T-cell (primary cell): ENCODE results near the gene EXOC3L4. TPM values are rescaled to one million over a fixed set of nuclear protein-coding genes. Genes with fewer than 3 reads are reported as not detected.
A peak's percentile ranks its signal among the peaks of the same experiment; 100 is the strongest.

ENCODE experiments used
- ATAC-seq, 4 experiments: fragments of 200-7000 bp in 3 of 4; fragments of 150-1000 bp in 1 of 4; cut with Tn5 transposase; replicated peaks in 1 of 4; 1 replicate in 3 of 4; 2 replicates in 1 of 4; pipeline ENCODE4 v1.10.0; 2021; ENCODE audit warnings: moderate library complexity in 3 of 4, mild to moderate bottlenecking in 2 of 4, moderate number of reproducible peaks in 1 of 4
- CTCF ChIA-PET, 2 donors: fragments of 300-600 bp; sonication (Branson Sonifier 250); formaldehyde crosslinking; loops; one replicate each; lab custom pipeline; 2022; ENCODE audit warnings: antibody characterized with exemption in 2 of 2; lab: Charles Lee
- POLR2A ChIA-PET, 2 donors: fragments of 300-600 bp; sonication (Branson Sonifier 250); formaldehyde crosslinking; loops; one replicate each; lab custom pipeline; 2022; ENCODE audit warnings: antibody characterized with exemption in 2 of 2; lab: Charles Lee
- DNase-seq, 35 experiments: peaks; one replicate each; pipeline versions ENCODE4 v3.0.0 to v3.0.0-alpha.2; 2013 to 2023
- H3K27ac ChIP-seq: one replicate; pipeline ENCODE4 v1.5.1; 2013; ENCODE audit warnings: low read length
- H3K27me3 ChIP-seq, 2 experiments: replicated peaks in 1 of 2; 1 replicate in 1 of 2; 2 replicates in 1 of 2; pipeline versions ENCODE4 v1.6.1 to v1.7.0; 2013; ENCODE audit warnings: low read length in 1 of 2, mixed read lengths in 1 of 2; ENCODE audit not compliant: control insufficient read depth in 2 of 2, insufficient read depth in 2 of 2; ENCODE audit errors: extremely low read depth in 1 of 2
- H3K36me3 ChIP-seq, 2 donors: 1 replicate in 1 of 2; 2 replicates in 1 of 2; pipeline versions ENCODE4 v1.6.1 to v1.7.0; 2013; ENCODE audit warnings: low read length in 1 of 2; ENCODE audit not compliant: control insufficient read depth in 2 of 2, insufficient read depth in 1 of 2; ENCODE audit errors: extremely low read depth in 1 of 2
- H3K4me1 ChIP-seq, 2 experiments: 1 replicate in 1 of 2; 2 replicates in 1 of 2; pipeline versions ENCODE4 v1.6.1 to v1.7.0; 2013; ENCODE audit warnings: low read length in 2 of 2, mixed read lengths in 1 of 2; ENCODE audit not compliant: insufficient read depth in 2 of 2, control insufficient read depth in 1 of 2; ENCODE audit errors: extremely low read depth in 1 of 2
- H3K4me3 ChIP-seq, 2 donors: 1 replicate in 1 of 2; 2 replicates in 1 of 2; pipeline versions ENCODE4 v1.5.1 to v1.7.0; 2013; ENCODE audit warnings: mild to moderate bottlenecking in 2 of 2, low read length in 1 of 2, moderate library complexity in 1 of 2; ENCODE audit not compliant: control insufficient read depth in 1 of 2; ENCODE audit errors: extremely low read depth in 1 of 2
- H3K9me3 ChIP-seq: 2 replicates; pipeline ENCODE4 v1.7.0; 2013
- H3K27ac Mint-ChIP-seq, 2 donors: one replicate each; pipeline ENCODE4 v1.8.0; 2020 to 2021; ENCODE audit warnings: mild to moderate bottlenecking in 2 of 2, mixed read lengths in 2 of 2
- H3K27me3 Mint-ChIP-seq, 2 donors: one replicate each; pipeline ENCODE4 v1.8.0; 2021 to 2022; ENCODE audit warnings: mixed read lengths in 2 of 2
- H3K36me3 Mint-ChIP-seq: one replicate; pipeline ENCODE4 v1.8.0; 2021; ENCODE audit warnings: mixed read lengths
- H3K4me1 Mint-ChIP-seq, 3 donors: one replicate each; pipeline ENCODE4 v1.8.0; 2020 to 2022; ENCODE audit warnings: mixed read lengths in 3 of 3, mild to moderate bottlenecking in 1 of 3
- H3K4me3 Mint-ChIP-seq, 3 donors: one replicate each; pipeline ENCODE4 v1.8.0; 2020 to 2022; ENCODE audit warnings: mild to moderate bottlenecking in 3 of 3, mixed read lengths in 3 of 3, moderate library complexity in 3 of 3
- H3K9me3 Mint-ChIP-seq, 3 donors: one replicate each; pipeline ENCODE4 v1.8.0; 2020 to 2022; ENCODE audit warnings: mixed read lengths in 3 of 3
- WGBS: methylation state at CpG from one replicate; pipeline ENCODE4 v1.1.5; 2013; ENCODE audit warnings: missing lambda C conversion rate; ENCODE audit not compliant: insufficient coverage; 5-methylcytosine and 5-hydroxymethylcytosine counted together
- total RNA-seq, 35 experiments: library from RNA in 6 of 35; stranded (reverse) in 6 of 35; fragments of 120-200 nt in 1 of 35; gene quantifications; one replicate each; pipeline versions ENCODE4 v1.2.1 to v1.2.4 and lab custom pipeline; 2013 to 2026

The EXOC3L4 gene
- total RNA-seq, 5 donors from 2014 or later (not counting 1 experiment from before 2014, with no cell fraction given): 0.25 TPM; not detected in 4

GRCh38 chr14:103081951-103082350 is 12.6 kb upstream of the EXOC3L4 start:
- ChIA-PET POLR2A (no interaction called here), CTCF (no interaction called here)
- no peak for ATAC-seq
- Mint-ChIP-seq H3K36me3 (no peaks in the 10 kb centered on the region), H3K27ac (no peak overlapping the region), H3K9me3 (no peaks in the 10 kb centered on the region), H3K4me1 (no peaks in the 10 kb centered on the region), H3K4me3 (no peak overlapping the region), H3K27me3 (peaks cover 16 to 18% of the 10 kb centered on the region in 2 donors)
- Histone ChIP-seq H3K36me3 (no peaks in the 10 kb centered on the region), H3K4me3 (no peak overlapping the region), H3K9me3 (no peaks in the 10 kb centered on the region), H3K27me3 (peaks cover 4 to 47% of the 10 kb centered on the region in 2 experiments), H3K27ac (no peak overlapping the region), H3K4me1 (peaks cover 0 to 9% of the 10 kb centered on the region in 2 experiments)
- DNase-seq: no peak
- 97% methylated on average over 2 of the region's 2 CpGs for WGBS

GRCh38 chr14:103084021-103084919 is 10.3 kb upstream of the EXOC3L4 start, which contains the start of gene LBHD2:
LBHD2 (plus strand) TSS chr14:103084210; CDS start chr14:103086013, 1,803 bp downstream.
- no peaks in the 10 kb centered on the region for H3K36me3 ChIP-seq
- Mint-ChIP-seq H3K9me3 (no peaks in the 10 kb centered on the region), H3K4me1 (no peaks in the 10 kb centered on the region), H3K4me3 (no peak within 1 kb of the TSS), H3K27ac (no peak within 1 kb of the TSS), H3K27me3 (peaks cover 20 to 24% of the 10 kb centered on the region in 2 donors), H3K36me3 (no peaks in the 10 kb centered on the region)
- no peak within 1 kb of the TSS for H3K27ac ChIP-seq
- H3K4me3 ChIP-seq: no peak within 1 kb of the TSS
- ChIA-PET POLR2A (no interaction called here), CTCF (no interaction called here)
- no peaks in the 10 kb centered on the region for H3K4me1 ChIP-seq
- H3K9me3 ChIP-seq: no peaks in the 10 kb centered on the region
- WGBS: 26% methylated on average over 52 of the region's 61 CpGs
- H3K27me3 ChIP-seq: peaks cover 4 to 54% of the 10 kb centered on the region in 2 experiments
- no peak for DNase-seq
- peak in 1 of 4 experiments; percentile 21 for ATAC-seq

- no peaks in the 10 kb centered on the region for H3K4me1 Mint-ChIP-seq
- no peaks in the 10 kb centered on the region for H3K36me3 ChIP-seq
- ATAC-seq (no peak), DNase-seq (no peak)
- no peak overlapping the region for H3K27ac ChIP-seq
- H3K36me3 Mint-ChIP-seq: no peaks in the 10 kb centered on the region
- H3K27me3 Mint-ChIP-seq: peaks cover 20 to 24% of the 10 kb centered on the region in 2 donors
- ChIA-PET POLR2A (no interaction called here), CTCF (no interaction called here)
- peaks cover 4 to 59% of the 10 kb centered on the region in 2 experiments for H3K27me3 ChIP-seq
- no peaks in the 10 kb centered on the region for H3K9me3 Mint-ChIP-seq
- no peaks in the 10 kb centered on the region for H3K9me3 ChIP-seq
- no peak overlapping the region for H3K4me3 Mint-ChIP-seq
- WGBS: 78% methylated on average over 20 of the region's 24 CpGs
- H3K4me3 ChIP-seq: no peak overlapping the region
- H3K27ac Mint-ChIP-seq: no peak overlapping the region
- peaks cover 0 to under 1% of the 10 kb centered on the region in 2 experiments for H3K4me1 ChIP-seq
These were observed 9.1 kb upstream of the EXOC3L4 start for GRCh38 chr14:103085106-103086091.

GRCh38 chr14:103086771-103087342 is 7.7 kb upstream of the EXOC3L4 start:
- DNase-seq: no peak
- Histone ChIP-seq H3K9me3 (no peaks in the 10 kb centered on the region), H3K4me1 (peaks cover 0 to 14% of the 10 kb centered on the region in 2 experiments), H3K36me3 (no peaks in the 10 kb centered on the region), H3K4me3 (no peak overlapping the region), H3K27me3 (peaks cover 4 to 70% of the 10 kb centered on the region in 2 experiments), H3K27ac (no peak overlapping the region)
- peaks cover 0 to 4% (median 3%) of the 10 kb centered on the region in 3 donors for H3K4me1 Mint-ChIP-seq
- ChIA-PET CTCF (interaction anchor here in 1 of 2 donors (0.5 kb wide), 1 partner anchor 276 kb away, joined by 3 read pairs; no protein-coding TSS in a partner anchor), POLR2A (no interaction called here)
- no peaks in the 10 kb centered on the region for H3K36me3 Mint-ChIP-seq
- ATAC-seq: no peak
- no peak overlapping the region for H3K27ac Mint-ChIP-seq
- H3K9me3 Mint-ChIP-seq: no peaks in the 10 kb centered on the region
- 71% methylated on average over 8 of the region's 8 CpGs for WGBS
- H3K27me3 Mint-ChIP-seq: peaks cover 20 to 24% of the 10 kb centered on the region in 2 donors
- no peak overlapping the region for H3K4me3 Mint-ChIP-seq

GRCh38 chr14:103087343-103087835 is 7.1 kb upstream of the EXOC3L4 start:
- Mint-ChIP-seq H3K9me3 (no peaks in the 10 kb centered on the region), H3K4me3 (no peak overlapping the region), H3K4me1 (peaks cover 0 to 5% (median 3%) of the 10 kb centered on the region in 3 donors), H3K27me3 (peaks cover 20 to 24% of the 10 kb centered on the region in 2 donors), H3K27ac (no peak overlapping the region), H3K36me3 (no peaks in the 10 kb centered on the region)
- DNase-seq (no peak), ATAC-seq (no peak)
- H3K4me3 ChIP-seq: no peak overlapping the region
- H3K27ac ChIP-seq: no peak overlapping the region
- peaks cover 0 to 16% of the 10 kb centered on the region in 2 experiments for H3K4me1 ChIP-seq
- 80% methylated on average over 12 of the region's 13 CpGs for WGBS
- POLR2A ChIA-PET: no interaction called here
- H3K9me3 ChIP-seq: no peaks in the 10 kb centered on the region
- CTCF ChIA-PET: no interaction called here
- peaks cover 4 to 76% of the 10 kb centered on the region in 2 experiments for H3K27me3 ChIP-seq
- H3K36me3 ChIP-seq: no peaks in the 10 kb centered on the region
